Neural cell (in vitro differentiated cells): ENCODE measurements around the gene TMEM232. TPM values are rescaled to one million over a fixed set of nuclear protein-coding genes. Genes with fewer than 3 reads are reported as not detected.

Source experiments
- H2AFZ ChIP-seq: fragments of 200-600, 300-800 bp; sonication (generic), shearing (Covaris generic); 2 replicates; pipeline ENCODE4 v1.6.0; 2014; ENCODE audit warnings: low read depth, mild to moderate bottlenecking, antibody characterized with exemption, low read length, moderate library complexity
- H3F3A ChIP-seq: fragments of 200-600 bp; shearing (Covaris generic); 2 replicates; pipeline ENCODE4 v1.6.1; 2016; ENCODE audit warnings: mild to moderate bottlenecking, moderate library complexity, mixed read lengths, antibody characterized with exemption, low read length; ENCODE audit not compliant: insufficient read depth, poor library complexity, severe bottlenecking
- H3K27ac ChIP-seq: fragments of 200-600, 300-800 bp; sonication (generic), shearing (Covaris generic); 2 replicates; pipeline ENCODE4 v1.5.1; 2014; ENCODE audit warnings: mild to moderate bottlenecking, low read length, moderate library complexity
- H3K27me3 ChIP-seq: fragments of 300-800, 200-600 bp; sonication (generic), shearing (Covaris generic); 2 replicates; pipeline ENCODE4 v1.6.0; 2014; ENCODE audit warnings: mild to moderate bottlenecking, low read depth, low read length, moderate library complexity; ENCODE audit not compliant: insufficient read depth
- H3K36me3 ChIP-seq: fragments of 300-800, 200-600 bp; sonication (generic), shearing (Covaris generic); 2 replicates; pipeline ENCODE4 v1.5.1; 2014; ENCODE audit warnings: mild to moderate bottlenecking, antibody characterized with exemption, low read length, moderate library complexity; ENCODE audit not compliant: insufficient read depth
- H3K4me2 ChIP-seq: fragments of 300-800, 200-600 bp; sonication (generic), shearing (Covaris generic); 2 replicates; pipeline ENCODE4 v1.6.0; 2014; ENCODE audit warnings: mild to moderate bottlenecking, low read length
- H3K4me3 ChIP-seq: fragments of 300-800, 200-600 bp; sonication (generic), shearing (Covaris generic); 2 replicates; pipeline ENCODE4 v1.5.1; 2014; ENCODE audit warnings: mild to moderate bottlenecking, low read length, moderate library complexity
- H3K79me2 ChIP-seq: fragments of 200-600 bp; shearing (Covaris generic); replicated peaks from 2 replicates; pipeline ENCODE4 v1.6.0; 2014; ENCODE audit warnings: mild to moderate bottlenecking, low read length, moderate library complexity; ENCODE audit not compliant: insufficient read depth
- H3K9ac ChIP-seq: fragments of 300-800, 200-600 bp; sonication (generic), shearing (Covaris generic); 2 replicates; pipeline ENCODE4 v1.6.1; 2016; ENCODE audit warnings: mild to moderate bottlenecking, low read length, mixed read lengths
- H3K9me2 ChIP-seq: fragments of 200-600 bp; shearing (Covaris generic); 2 replicates; pipeline ENCODE4 v1.6.1; 2016; ENCODE audit warnings: mild to moderate bottlenecking, low read length, mixed read lengths; ENCODE audit not compliant: insufficient read depth
- H3K9me3 ChIP-seq: fragments of 200-600, 300-800 bp; sonication (generic), shearing (Covaris generic); 2 replicates; pipeline ENCODE4 v1.6.1; 2016; ENCODE audit warnings: mild to moderate bottlenecking, mixed run types, low read length, moderate library complexity, mixed read lengths
- H4K20me1 ChIP-seq: fragments of 200-600 bp; shearing (Covaris generic); 2 replicates; pipeline ENCODE4 v1.6.1; 2016; ENCODE audit warnings: mild to moderate bottlenecking, mixed run types; ENCODE audit not compliant: insufficient read depth
- EP300 ChIP-seq: fragments of 450-650 bp; conservative IDR thresholded peaks from 2 replicates; pipeline ENCODE4 v1.6.1; 2014; ENCODE audit warnings: antibody characterized with exemption, mild to moderate bottlenecking, moderate library complexity; ENCODE audit not compliant: poor library complexity, severe bottlenecking
- EZH2 ChIP-seq: fragments of 200-600, 300-800 bp; shearing (Covaris generic), sonication (generic); IDR thresholded peaks from 2 replicates; pipeline ENCODE4 v1.6.1; 2014; ENCODE audit warnings: antibody characterized with exemption, low read length, borderline replicate concordance, mild to moderate bottlenecking; ENCODE audit not compliant: insufficient read depth, poor library complexity, severe bottlenecking
- MXI1 ChIP-seq: fragments of 450-650 bp; conservative IDR thresholded peaks from 2 replicates; pipeline ENCODE4 v1.6.1; 2014; ENCODE audit warnings: antibody characterized with exemption, mild to moderate bottlenecking; ENCODE audit not compliant: poor library complexity, severe bottlenecking
- POLR2AphosphoS5 ChIP-seq: IDR thresholded peaks from 2 replicates; pipeline ENCODE4 v1.6.1; 2012
- RAD21 ChIP-seq: fragments of 450-650 bp; conservative IDR thresholded peaks from 2 replicates; pipeline ENCODE4 v1.6.1; 2014; ENCODE audit warnings: antibody characterized with exemption, mild to moderate bottlenecking, moderate library complexity
- SMC3 ChIP-seq: fragments of 450-650 bp; conservative IDR thresholded peaks from 2 replicates; pipeline ENCODE4 v1.6.1; 2014; ENCODE audit warnings: antibody characterized with exemption, mild to moderate bottlenecking, moderate library complexity; ENCODE audit not compliant: poor library complexity
- TAF1 ChIP-seq: IDR thresholded peaks from 2 replicates; pipeline ENCODE4 v1.6.1; 2012; ENCODE audit warnings: low read depth
- polyA plus RNA-seq: library from polyadenylated mRNA; depleted of rRNA; stranded (reverse); fragments of >200 nt; gene quantifications from 2 replicates; pipeline ENCODE4 v1.2.3, GENCODE V29; 2014
- TF ChIP-seq, protein P1 (sequence below): fragments of 450-650 bp; IDR thresholded peaks from 2 replicates; pipeline ENCODE4 v1.5.1; 2014; ENCODE audit warnings: antibody characterized with exemption, mild to moderate bottlenecking, moderate library complexity; ENCODE audit not compliant: poor library complexity, severe bottlenecking
- TF ChIP-seq, protein P2 (sequence below): IDR thresholded peaks from 2 replicates; pipeline ENCODE4 v1.6.1; 2012; ENCODE audit warnings: borderline replicate concordance

Gene TMEM232
- polyA plus RNA-seq, 1 donor from 2014 or later = 7.4 TPM

DNA sequence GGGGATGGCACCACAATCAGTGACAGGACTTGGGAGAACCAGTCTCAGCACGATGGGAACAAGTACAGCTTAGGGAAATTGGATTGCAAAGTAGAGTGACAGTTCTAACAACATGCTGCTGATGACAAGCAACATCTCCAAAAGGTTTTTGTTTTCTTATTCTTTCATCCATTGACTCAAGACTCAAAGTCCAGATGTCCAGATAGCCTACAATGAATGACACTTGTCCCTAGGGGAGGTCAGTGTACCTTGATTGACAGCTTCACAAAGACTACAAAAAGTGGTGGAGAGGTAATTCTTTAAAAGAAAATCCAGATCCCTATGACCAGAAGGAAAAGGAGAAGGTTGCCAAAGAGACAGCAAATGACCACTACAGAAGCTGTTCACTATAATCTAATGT, 323.9 kb downstream of the TMEM232 start:
- Histone ChIP-seq H2AFZ (no peak overlapping the region), H3F3A (no peaks in the 10 kb centered on the region), H3K9me3 (no peaks in the 10 kb centered on the region), H3K9ac (no peak overlapping the region), H4K20me1 (no peaks in the 10 kb centered on the region), H3K27me3 (no peaks in the 10 kb centered on the region), H3K4me3 (no peak overlapping the region), H3K9me2 (no peaks in the 10 kb centered on the region), H3K27ac (no peak overlapping the region), H3K4me2 (no peak overlapping the region), H3K36me3 (no peaks in the 10 kb centered on the region), H3K79me2 (no peaks in the 10 kb centered on the region)
- TF ChIP-seq EZH2 (no peak), SMC3 (no peak), RAD21 (no peak), TAF1 (no peak), MXI1 (no peak)
- TF ChIP-seq, protein P1, sequence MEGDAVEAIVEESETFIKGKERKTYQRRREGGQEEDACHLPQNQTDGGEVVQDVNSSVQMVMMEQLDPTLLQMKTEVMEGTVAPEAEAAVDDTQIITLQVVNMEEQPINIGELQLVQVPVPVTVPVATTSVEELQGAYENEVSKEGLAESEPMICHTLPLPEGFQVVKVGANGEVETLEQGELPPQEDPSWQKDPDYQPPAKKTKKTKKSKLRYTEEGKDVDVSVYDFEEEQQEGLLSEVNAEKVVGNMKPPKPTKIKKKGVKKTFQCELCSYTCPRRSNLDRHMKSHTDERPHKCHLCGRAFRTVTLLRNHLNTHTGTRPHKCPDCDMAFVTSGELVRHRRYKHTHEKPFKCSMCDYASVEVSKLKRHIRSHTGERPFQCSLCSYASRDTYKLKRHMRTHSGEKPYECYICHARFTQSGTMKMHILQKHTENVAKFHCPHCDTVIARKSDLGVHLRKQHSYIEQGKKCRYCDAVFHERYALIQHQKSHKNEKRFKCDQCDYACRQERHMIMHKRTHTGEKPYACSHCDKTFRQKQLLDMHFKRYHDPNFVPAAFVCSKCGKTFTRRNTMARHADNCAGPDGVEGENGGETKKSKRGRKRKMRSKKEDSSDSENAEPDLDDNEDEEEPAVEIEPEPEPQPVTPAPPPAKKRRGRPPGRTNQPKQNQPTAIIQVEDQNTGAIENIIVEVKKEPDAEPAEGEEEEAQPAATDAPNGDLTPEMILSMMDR = no peak

DNA sequence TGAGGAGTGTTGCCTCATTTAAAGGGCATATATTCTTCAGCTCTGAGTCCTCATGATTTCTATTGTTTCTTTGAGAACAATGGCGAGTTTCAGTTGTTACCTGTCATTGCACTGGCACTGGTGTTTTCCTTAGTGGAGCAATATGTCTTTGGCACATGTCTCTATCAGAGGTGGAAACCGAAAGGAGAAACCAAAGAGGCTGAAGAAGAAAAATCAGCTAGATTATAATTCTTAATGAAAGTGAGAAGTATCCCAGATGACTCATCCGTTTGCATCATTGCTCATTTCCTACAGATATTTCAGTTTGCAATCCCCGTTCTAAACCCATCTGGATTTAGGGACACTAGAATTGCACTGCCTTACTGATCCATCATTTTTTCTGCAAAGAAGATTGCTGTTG, 324.6 kb downstream of the TMEM232 start:
- Histone ChIP-seq H4K20me1 (no peaks in the 10 kb centered on the region), H3K9me2 (no peaks in the 10 kb centered on the region), H2AFZ (no peak overlapping the region), H3K27me3 (no peaks in the 10 kb centered on the region), H3K4me3 (no peak overlapping the region), H3K4me2 (no peak overlapping the region), H3K9me3 (no peaks in the 10 kb centered on the region), H3K9ac (no peak overlapping the region), H3K27ac (no peak overlapping the region), H3K79me2 (no peaks in the 10 kb centered on the region), H3F3A (no peaks in the 10 kb centered on the region), H3K36me3 (no peaks in the 10 kb centered on the region)
- TF ChIP-seq TAF1 = no peak
- no peak for TF ChIP-seq EP300
- TF ChIP-seq RAD21 = no peak
- no peak for TF ChIP-seq MXI1
- TF ChIP-seq, protein P2, sequence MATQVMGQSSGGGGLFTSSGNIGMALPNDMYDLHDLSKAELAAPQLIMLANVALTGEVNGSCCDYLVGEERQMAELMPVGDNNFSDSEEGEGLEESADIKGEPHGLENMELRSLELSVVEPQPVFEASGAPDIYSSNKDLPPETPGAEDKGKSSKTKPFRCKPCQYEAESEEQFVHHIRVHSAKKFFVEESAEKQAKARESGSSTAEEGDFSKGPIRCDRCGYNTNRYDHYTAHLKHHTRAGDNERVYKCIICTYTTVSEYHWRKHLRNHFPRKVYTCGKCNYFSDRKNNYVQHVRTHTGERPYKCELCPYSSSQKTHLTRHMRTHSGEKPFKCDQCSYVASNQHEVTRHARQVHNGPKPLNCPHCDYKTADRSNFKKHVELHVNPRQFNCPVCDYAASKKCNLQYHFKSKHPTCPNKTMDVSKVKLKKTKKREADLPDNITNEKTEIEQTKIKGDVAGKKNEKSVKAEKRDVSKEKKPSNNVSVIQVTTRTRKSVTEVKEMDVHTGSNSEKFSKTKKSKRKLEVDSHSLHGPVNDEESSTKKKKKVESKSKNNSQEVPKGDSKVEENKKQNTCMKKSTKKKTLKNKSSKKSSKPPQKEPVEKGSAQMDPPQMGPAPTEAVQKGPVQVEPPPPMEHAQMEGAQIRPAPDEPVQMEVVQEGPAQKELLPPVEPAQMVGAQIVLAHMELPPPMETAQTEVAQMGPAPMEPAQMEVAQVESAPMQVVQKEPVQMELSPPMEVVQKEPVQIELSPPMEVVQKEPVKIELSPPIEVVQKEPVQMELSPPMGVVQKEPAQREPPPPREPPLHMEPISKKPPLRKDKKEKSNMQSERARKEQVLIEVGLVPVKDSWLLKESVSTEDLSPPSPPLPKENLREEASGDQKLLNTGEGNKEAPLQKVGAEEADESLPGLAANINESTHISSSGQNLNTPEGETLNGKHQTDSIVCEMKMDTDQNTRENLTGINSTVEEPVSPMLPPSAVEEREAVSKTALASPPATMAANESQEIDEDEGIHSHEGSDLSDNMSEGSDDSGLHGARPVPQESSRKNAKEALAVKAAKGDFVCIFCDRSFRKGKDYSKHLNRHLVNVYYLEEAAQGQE = no peak
- TF ChIP-seq, protein P1 = no peak
- no peak for TF ChIP-seq SMC3
- no peak for TF ChIP-seq POLR2AphosphoS5
- TF ChIP-seq EZH2 = no peak
